ENCODE measurements around the gene BLCAP.
"Not testable (repeated sequence)": the region's sequence is repeated elsewhere in the genome, so short reads cannot be mapped to it uniquely, and the experiment has no call there.

Gene BLCAP

DNA sequence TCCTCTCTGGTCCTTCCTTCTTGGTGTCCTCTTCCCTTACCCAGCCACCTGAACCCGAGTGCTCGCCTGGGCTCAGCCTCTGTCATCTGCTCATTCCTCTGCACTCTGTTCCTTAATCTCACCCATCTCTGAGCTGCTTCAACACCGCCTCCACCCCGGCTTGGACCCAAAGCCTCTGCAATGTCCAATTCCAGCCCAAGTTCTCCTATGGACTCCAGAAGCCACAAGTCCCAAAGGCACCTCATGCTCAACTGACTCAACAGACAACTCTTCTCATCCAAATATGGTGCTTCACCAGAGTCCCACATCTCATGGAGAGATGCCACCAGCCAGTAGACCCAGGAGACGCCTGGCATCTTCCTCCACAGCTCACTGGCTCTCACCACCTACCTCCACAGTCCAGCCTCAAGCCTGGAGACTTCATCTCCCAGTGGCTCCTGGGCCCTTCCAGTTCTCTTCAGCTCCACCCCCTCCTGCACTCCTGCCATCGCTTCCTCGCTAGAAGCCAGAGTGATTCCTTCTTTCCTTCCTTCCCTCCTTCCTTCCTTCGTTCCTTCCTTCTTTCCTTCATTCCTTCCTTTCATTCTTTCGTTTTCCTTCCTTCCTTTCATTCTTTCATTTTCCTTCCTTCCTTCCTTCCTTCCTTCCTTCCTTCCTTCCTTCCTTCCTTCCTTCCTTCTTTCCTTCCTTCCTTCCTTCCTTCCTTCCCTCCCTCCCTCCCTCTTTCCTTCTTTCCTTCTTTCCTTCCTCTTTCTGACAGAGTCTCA is 47.6 kb downstream of the BLCAP start:
- no peak for DNase-seq

DNA sequence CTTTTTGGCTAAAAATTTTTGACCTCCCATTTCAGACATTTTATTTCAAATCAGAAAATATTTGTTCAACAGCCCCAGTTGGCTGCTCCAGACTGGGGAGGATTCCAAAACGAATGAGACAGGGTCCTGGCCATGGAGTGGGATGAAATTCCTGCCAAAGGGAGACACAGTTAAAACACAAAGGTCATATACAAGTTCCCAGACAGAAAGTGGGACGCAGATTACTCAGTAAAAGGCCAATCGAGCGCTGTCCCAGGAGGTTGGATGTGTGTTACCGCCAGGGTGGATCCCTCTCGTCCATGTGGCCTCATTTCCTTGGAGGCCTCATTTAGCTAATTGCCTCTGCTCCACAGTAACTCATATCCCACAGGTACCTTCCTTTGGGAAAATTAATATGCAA is 48.4 kb downstream of the BLCAP start:
- DNase-seq = no peak

- DNase-seq = no peak
These were observed 50.6 kb downstream of the BLCAP start for GRCh38 chr20:37477041-37477440.

DNA sequence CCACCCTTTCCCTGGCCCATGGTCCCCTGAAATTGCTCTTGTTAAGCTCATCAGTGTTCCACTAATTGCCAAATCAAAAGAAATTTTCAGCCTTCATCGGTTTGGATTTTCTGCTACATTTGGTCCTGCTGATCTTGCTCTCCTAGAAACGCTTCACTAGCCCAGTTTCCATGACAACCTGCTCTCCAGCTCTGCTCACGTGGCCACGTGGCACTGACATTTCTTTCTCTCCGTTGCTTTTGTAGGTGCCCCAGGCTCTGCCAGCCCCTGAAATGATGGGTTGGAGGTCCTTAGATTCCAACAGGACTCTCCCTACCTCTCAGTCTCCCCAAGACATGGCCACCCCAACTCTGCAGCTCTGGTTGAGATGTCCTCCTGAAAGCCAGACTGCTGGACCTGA is 52.4 kb downstream of the BLCAP start:
- DNase-seq = no peak

DNA sequence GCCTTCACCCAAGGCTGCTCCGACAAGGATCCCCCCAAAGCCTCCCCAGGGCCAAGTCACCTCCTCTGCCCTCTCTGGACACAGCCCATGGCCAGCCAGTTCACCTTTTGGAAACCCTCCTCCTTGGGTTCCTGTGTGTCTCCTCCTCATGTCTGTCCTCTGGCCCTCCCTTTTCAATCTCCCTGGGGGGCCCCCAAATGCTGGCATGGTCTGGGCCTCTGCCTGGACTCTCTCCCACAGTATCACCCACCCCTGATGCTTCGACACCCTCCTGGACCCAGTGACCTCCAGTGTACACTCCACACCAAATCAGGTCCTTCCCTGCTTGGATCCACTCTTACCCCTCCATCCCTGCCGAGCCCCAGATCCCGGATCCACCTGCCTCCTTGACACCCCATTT is 53.3 kb downstream of the BLCAP start:
- no peak for DNase-seq

- no peak for DNase-seq
These were observed 54.3 kb downstream of the BLCAP start for GRCh38 chr20:37473249-37474000.

- not testable (repeated sequence) for DNase-seq
These were observed 55.2 kb downstream of the BLCAP start for GRCh38 chr20:37472435-37472834.

DNA sequence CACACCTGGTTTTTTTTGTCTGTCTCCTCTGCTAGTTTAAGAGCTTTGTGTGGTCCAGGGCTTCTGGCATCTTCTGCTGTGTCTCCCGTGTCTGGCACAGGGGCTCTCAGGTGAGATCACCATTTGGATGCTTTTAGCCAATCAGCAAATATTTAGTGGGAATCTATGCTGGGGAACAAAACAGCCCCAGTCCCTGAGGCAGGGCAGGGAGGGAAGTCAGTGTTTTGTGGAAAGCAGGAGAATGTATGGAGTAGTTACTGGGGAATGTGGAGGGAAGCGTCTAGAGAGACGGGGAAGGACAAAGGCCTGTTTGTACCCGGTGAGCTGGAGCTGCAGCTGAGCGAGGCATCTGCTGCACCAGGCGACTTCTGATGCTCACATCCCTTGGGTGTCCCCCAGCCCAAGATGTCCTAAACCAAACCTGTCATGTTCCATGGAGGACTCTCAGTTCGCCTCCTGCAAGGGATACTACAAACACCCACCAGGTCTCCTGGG is 55.9 kb downstream of the BLCAP start:
- no peak for DNase-seq

- not testable (repeated sequence) for DNase-seq
These were observed 57.5 kb downstream of the BLCAP start for GRCh38 chr20:37470190-37470589.

- DNase-seq = no peak
These were observed 58.1 kb downstream of the BLCAP start for GRCh38 chr20:37469531-37469930.

GRCh38 chr20:37468886-37469285 is 58.8 kb downstream of the BLCAP start:
- no peak for DNase-seq
